ENCODE data around the gene PGPEP1.
A peak's percentile ranks its signal among the peaks of the same experiment; 100 is the strongest.

PGPEP1 gene

GRCh38 chr19:18340190-18340989, at the start of gene PGPEP1:
TSS of gene PGPEP1 (plus strand) at chr19:18340598. CDS start at chr19:18340682, 84 bp downstream.
- DNase-seq (ENCODE audit: low read depth in 1 of 2, low spot score in 1 of 2): peak; percentile 32 to 51

- no peak for DNase-seq (ENCODE audit: low read depth in 1 of 2, low spot score in 1 of 2)
Measured at GRCh38 chr19:18291019-18291524, 49.3 kb upstream of the PGPEP1 start.

- peak; percentile 56 to 58 for DNase-seq (ENCODE audit: low read depth in 1 of 2, low spot score in 1 of 2)
Measured at GRCh38 chr19:18291590-18292461, 48.6 kb upstream of the PGPEP1 start.

- no peak for DNase-seq (ENCODE audit: low read depth in 1 of 2, low spot score in 1 of 2)
Measured at GRCh38 chr19:18292462-18292809, 48.0 kb upstream of the PGPEP1 start.

- no peak for DNase-seq (ENCODE audit: low read depth in 1 of 2, low spot score in 1 of 2)
Measured at GRCh38 chr19:18292810-18293641, 47.4 kb upstream of the PGPEP1 start.

GRCh38 chr19:18293642-18294466, 46.5 kb upstream of the PGPEP1 start:
- no peak for DNase-seq (ENCODE audit: low read depth in 1 of 2, low spot score in 1 of 2)

GRCh38 chr19:18294467-18294864, 45.9 kb upstream of the PGPEP1 start:
- peak; percentile 78 to 79 for DNase-seq (ENCODE audit: low read depth in 1 of 2, low spot score in 1 of 2)

- DNase-seq (ENCODE audit: low read depth in 1 of 2, low spot score in 1 of 2): no peak
Measured at GRCh38 chr19:18295034-18295451, 45.4 kb upstream of the PGPEP1 start.

GRCh38 chr19:18297308-18297707, 43.1 kb upstream of the PGPEP1 start:
- no peak for DNase-seq (ENCODE audit: low read depth in 1 of 2, low spot score in 1 of 2)

- DNase-seq (ENCODE audit: low read depth in 1 of 2, low spot score in 1 of 2): no peak
Measured at GRCh38 chr19:18298601-18299000, 41.8 kb upstream of the PGPEP1 start.

- no peak for DNase-seq (ENCODE audit: low read depth in 1 of 2, low spot score in 1 of 2)
Measured at GRCh38 chr19:18299654-18300053, 40.7 kb upstream of the PGPEP1 start.

- DNase-seq (ENCODE audit: low read depth in 1 of 2, low spot score in 1 of 2): no peak
Measured at GRCh38 chr19:18300930-18301717, 39.3 kb upstream of the PGPEP1 start.

- DNase-seq (ENCODE audit: low read depth in 1 of 2, low spot score in 1 of 2): no peak
Measured at GRCh38 chr19:18301718-18302111, 38.7 kb upstream of the PGPEP1 start.

- DNase-seq (ENCODE audit: low read depth in 1 of 2, low spot score in 1 of 2): no peak
Measured at GRCh38 chr19:18304208-18304457, 36.3 kb upstream of the PGPEP1 start.

- peak; percentile 70 to 76 for DNase-seq (ENCODE audit: low read depth in 1 of 2, low spot score in 1 of 2)
Measured at GRCh38 chr19:18304458-18305310, 35.7 kb upstream of the PGPEP1 start.

- DNase-seq (ENCODE audit: low read depth in 1 of 2, low spot score in 1 of 2): no peak
Measured at GRCh38 chr19:18306209-18306887, 34.0 kb upstream of the PGPEP1 start.

GRCh38 chr19:18306888-18307260, 33.5 kb upstream of the PGPEP1 start:
- DNase-seq (ENCODE audit: low read depth in 1 of 2, low spot score in 1 of 2): no peak

- DNase-seq (ENCODE audit: low read depth in 1 of 2, low spot score in 1 of 2): no peak
Measured at GRCh38 chr19:18307271-18307681, 33.1 kb upstream of the PGPEP1 start.

Measured in stimulated activated CD4-positive, alpha-beta T cell treated with anti-CD3 and anti-CD28 coated beads, Interleukin-15, amount 100 ng/mL, for 1 hour (primary cell).